HepG2 (cell line): ENCODE measurements around the gene MTPN. TPM values are rescaled to one million over a fixed set of nuclear protein-coding genes. Genes with fewer than 3 reads are reported as not detected.

Experiments used
- DMAP1 ChIP-seq: IDR thresholded peaks from 2 replicates; pipeline ENCODE4 v1.6.1; 2016
- ETV6 ChIP-seq: sonication (generic); formaldehyde crosslinking; conservative IDR thresholded peaks from 2 replicates; pipeline ENCODE4 v1.4.0; 2020; ENCODE audit warnings: missing genetic modification reagents
- GATA4 ChIP-seq: sonication (generic); IDR thresholded peaks from 2 replicates; pipeline ENCODE4 v1.6.1; 2016; ENCODE audit warnings: antibody characterized with exemption, low read depth, borderline replicate concordance
- MXD4 ChIP-seq: IDR thresholded peaks from 2 replicates; pipeline ENCODE4 v1.6.1; 2016; ENCODE audit warnings: mild to moderate bottlenecking, missing biosample characterization, missing genetic modification reagents
- NPAS2 ChIP-seq: sonication (generic); formaldehyde crosslinking; IDR thresholded peaks from 2 replicates; pipeline ENCODE4 v1.8.0; 2022; ENCODE audit warnings: mild to moderate bottlenecking, missing genetic modification reagents, borderline replicate concordance
- PAX8 ChIP-seq: sonication (generic); formaldehyde crosslinking; IDR thresholded peaks from 2 replicates; pipeline ENCODE4 v1.8.0; 2022; ENCODE audit warnings: mild to moderate bottlenecking, missing genetic modification reagents, borderline replicate concordance
- PRPF4 ChIP-seq: fragments of 200-400 bp; formaldehyde crosslinking; IDR thresholded peaks from 2 replicates; pipeline ENCODE4 v1.6.1; 2016; ENCODE audit warnings: low read length, low read depth; ENCODE audit not compliant: poor library complexity, severe bottlenecking
- SALL2 ChIP-seq: sonication (generic); formaldehyde crosslinking; IDR thresholded peaks from 2 replicates; pipeline ENCODE4 v1.8.1; 2023; ENCODE audit warnings: mild to moderate bottlenecking, missing genetic modification reagents, inconsistent platforms
- TEAD2 ChIP-seq: sonication (generic); formaldehyde crosslinking; IDR thresholded peaks from 2 replicates; pipeline ENCODE4 v1.9.0; 2021; ENCODE audit warnings: missing genetic modification reagents
- ZC3H13 ChIP-seq: sonication (generic); formaldehyde crosslinking; IDR thresholded peaks from 2 replicates; pipeline ENCODE4 v1.8.1; 2023; ENCODE audit warnings: mild to moderate bottlenecking, missing genetic modification reagents, moderate library complexity
- ZFX ChIP-seq: sonication (generic); formaldehyde crosslinking; IDR thresholded peaks from 2 replicates; pipeline ENCODE4 v1.4.0; 2020; ENCODE audit warnings: mild to moderate bottlenecking, low read depth, missing genetic modification reagents, moderate library complexity
- ZHX2 ChIP-seq, 2 experiments: sonication (generic) in 1 of 2; formaldehyde crosslinking in 1 of 2; IDR thresholded peaks; 2 replicates each; pipeline versions ENCODE4 v1.6.1 to v1.9.0; 2014 to 2022; ENCODE audit warnings: antibody characterized with exemption in 1 of 2, borderline replicate concordance in 1 of 2, inconsistent platforms in 1 of 2, low read depth in 1 of 2, missing genetic modification reagents in 1 of 2
- ZMYM4 ChIP-seq: sonication (generic); formaldehyde crosslinking; IDR thresholded peaks from 2 replicates; pipeline ENCODE4 v1.8.1; 2023; ENCODE audit warnings: mild to moderate bottlenecking, missing genetic modification reagents
- ZNF503 ChIP-seq: sonication (generic); formaldehyde crosslinking; IDR thresholded peaks from 2 replicates; pipeline ENCODE4 v1.4.0; 2020; ENCODE audit warnings: missing genetic modification reagents
- ZNF543 ChIP-seq: sonication (generic); formaldehyde crosslinking; IDR thresholded peaks from 2 replicates; pipeline ENCODE4 v1.4.0; 2020; ENCODE audit warnings: mild to moderate bottlenecking, missing genetic modification reagents
- ZNF629 ChIP-seq: sonication (generic); formaldehyde crosslinking; conservative IDR thresholded peaks from 2 replicates; pipeline ENCODE4 v1.5.0; 2020; ENCODE audit warnings: missing genetic modification reagents
- ZNF777 ChIP-seq: sonication (generic); formaldehyde crosslinking; IDR thresholded peaks from 2 replicates; pipeline ENCODE4 v1.4.0; 2020; ENCODE audit warnings: missing genetic modification reagents
- ZNF800 ChIP-seq: sonication (generic); formaldehyde crosslinking; IDR thresholded peaks from 2 replicates; pipeline ENCODE4 v1.4.0; 2020; ENCODE audit warnings: missing genetic modification reagents
- ZSCAN25 ChIP-seq: sonication (generic); formaldehyde crosslinking; IDR thresholded peaks from 2 replicates; pipeline ENCODE4 v1.8.0; 2022; ENCODE audit warnings: mild to moderate bottlenecking, missing genetic modification reagents
- polyA plus RNA-seq, 8 experiments: library from polyadenylated mRNA; depleted of rRNA in 3 of 8; stranded (reverse) in 7 of 8; unstranded in 1 of 8; fragments of >200 nt; fragmentation: Illumina TruSeq in 4 of 8; extraction: Trizol in 4 of 8; gene quantifications; 2 replicates each; pipeline versions ENCODE4 v1.2.1 to v1.2.3, GENCODE V29; 2011 to 2016; ENCODE audit warnings: low read depth in 4 of 8, missing spikeins in 1 of 8, mixed read lengths in 1 of 8; ENCODE audit not compliant: insufficient read depth in 1 of 8
- total RNA-seq, 5 experiments: library from RNA; depleted of rRNA; stranded (reverse); fragments of >200 nt; fragmentation: Illumina TruSeq; extraction: Trizol; gene quantifications; 2 replicates each; pipeline ENCODE4 v1.2.3, GENCODE V29; 2016; ENCODE audit warnings: low read depth in 1 of 5

The MTPN gene
- total and polyA plus RNA-seq, 2 of the 13 experiments (the other 11 are each of a cell fraction or from before 2014, with no cell fraction given), result 31.1 to 71.7 TPM

- TF ChIP-seq ZNF800 (no peak), NPAS2 (CRISPR knock-in tag) (no peak), ZSCAN25 (CRISPR knock-in tag) (peak; percentile 22; the same call in 1 of the 2 replicates), SALL2 (CRISPR knock-in tag) (peak; percentile 90), ZHX2 (IDR thresholded peaks at IDR 0.05; ENCODE audit: low read depth) (no peak), ZHX2 (CRISPR knock-in tag; IDR thresholded peaks at IDR 0.05; ENCODE audit: borderline replicate concordance) (no peak; the same call in 1 of the 2 replicates), ZNF543 (CRISPR knock-in tag) (no peak), ETV6 (peak; percentile 95), TEAD2 (0 out of 2 replicates have a peak, but pooled peaks have one; percentile 57), ZNF777 (CRISPR knock-in tag) (no peak), ZNF629 (no peak), ZMYM4 (CRISPR knock-in tag) (peak; percentile 95), PAX8 (CRISPR knock-in tag) (no peak), ZC3H13 (CRISPR knock-in tag) (peak; percentile 60), ZNF503 (CRISPR knock-in tag) (0 out of 2 replicates have a peak, but pooled peaks have one; percentile 69), GATA4 (no peak), ZFX (peak; percentile 94), MXD4 (CRISPR knock-in tag) (0 out of 2 replicates have a peak, but pooled peaks have one; percentile 54), PRPF4 (no peak), DMAP1 (CRISPR knock-in tag) (peak; percentile 81; the same call in 1 of the 2 replicates)
These were observed at the start of gene MTPN (continued) for GRCh38 chr7:135977007-135977741.
